Activated CD4-positive, alpha-beta T cell treated with anti-CD3 and anti-CD28 coated beads, Interleukin-2, amount 10 ng/mL, durations not matched to agents 24 days and 14 days (primary cell): Measurements from ENCODE around the gene LRRC25. TPM values are rescaled to one million over a fixed set of nuclear protein-coding genes. Genes with fewer than 3 reads are reported as not detected.
A peak's percentile ranks its signal among the peaks of the same experiment; 100 is the strongest.
"Not testable (repeated sequence)": the region's sequence is repeated elsewhere in the genome, so short reads cannot be mapped to it uniquely, and the experiment has no call there.

Experiments used
- DNase-seq: peaks from one replicate; pipeline ENCODE4 v3.0.0; 2022
- H3K27ac Mint-ChIP-seq: one replicate; pipeline ENCODE4 v1.8.0; 2022; ENCODE audit warnings: mild to moderate bottlenecking, mixed read lengths
- H3K27me3 Mint-ChIP-seq: one replicate; pipeline ENCODE4 v1.8.0; 2022; ENCODE audit warnings: mixed read lengths
- H3K36me3 Mint-ChIP-seq: one replicate; pipeline ENCODE4 v1.8.0; 2022; ENCODE audit warnings: low read depth, mild to moderate bottlenecking, mixed read lengths
- H3K4me1 Mint-ChIP-seq: one replicate; pipeline ENCODE4 v1.8.0; 2021; ENCODE audit warnings: mixed read lengths
- H3K4me3 Mint-ChIP-seq: one replicate; pipeline ENCODE4 v1.8.0; 2022; ENCODE audit warnings: mild to moderate bottlenecking, moderate library complexity, mixed read lengths
- H3K9me3 Mint-ChIP-seq: one replicate; pipeline ENCODE4 v1.8.0; 2021; ENCODE audit warnings: mixed read lengths
- intact Hi-C: fragments of 100-400 bp; cut with micrococcal nuclease; formaldehyde crosslinking; loops from one replicate; pipeline ENCODE4 v1.15.1; 2023
- total RNA-seq: library from RNA; stranded (reverse); gene quantifications from 2 replicates; pipeline ENCODE4 v1.2.3, GENCODE V29; 2022

Gene LRRC25
- total RNA-seq, 1 donor from 2014 or later: not detected

DNA sequence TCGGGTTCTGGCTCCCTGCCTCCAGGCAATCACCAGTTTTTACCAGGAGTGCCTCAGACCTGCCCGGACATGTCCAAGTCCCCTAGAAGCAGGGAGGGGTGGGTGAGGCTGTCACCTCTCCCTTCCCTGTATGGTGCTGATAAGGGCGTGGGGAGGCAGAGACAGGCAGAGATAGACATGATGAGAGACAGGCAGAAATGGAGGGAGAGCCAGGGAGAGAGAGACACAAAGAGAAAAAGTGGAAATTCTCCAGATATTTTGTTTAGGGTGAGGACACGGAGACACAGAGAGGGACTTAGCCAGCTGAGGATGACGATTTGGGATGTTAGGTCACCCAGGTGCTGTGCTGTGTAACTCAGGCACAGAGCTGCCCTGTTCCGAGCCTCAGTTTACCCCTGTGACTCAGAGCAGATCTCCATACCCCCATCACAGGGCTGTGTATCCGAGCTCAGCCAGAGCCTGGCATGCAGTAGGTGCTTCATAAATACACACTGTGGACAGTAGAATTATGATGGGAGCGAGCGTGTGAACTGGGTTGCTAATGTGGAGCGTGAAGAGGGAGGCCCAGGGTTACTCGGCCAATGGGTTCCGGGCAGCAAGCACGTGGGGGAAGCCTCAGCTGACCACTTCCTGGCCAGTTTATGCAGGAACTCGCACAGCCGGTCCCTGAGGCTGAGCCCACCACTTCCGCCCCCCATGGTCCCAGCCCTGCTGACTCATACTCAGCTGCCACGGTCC lies 23.4 kb downstream of the LRRC25 start:
- Mint-ChIP-seq H3K4me1 (peaks cover 12% of the 10 kb centered on the region), H3K4me3 (peak overlapping the region; percentile 31), H3K27me3 (no peaks in the 10 kb centered on the region), H3K36me3 (no peaks in the 10 kb centered on the region), H3K27ac (peak overlapping the region; percentile 74), H3K9me3 (no peaks in the 10 kb centered on the region)
- DNase-seq: peak; percentile 81
- intact Hi-C loops: no loop called here

DNA sequence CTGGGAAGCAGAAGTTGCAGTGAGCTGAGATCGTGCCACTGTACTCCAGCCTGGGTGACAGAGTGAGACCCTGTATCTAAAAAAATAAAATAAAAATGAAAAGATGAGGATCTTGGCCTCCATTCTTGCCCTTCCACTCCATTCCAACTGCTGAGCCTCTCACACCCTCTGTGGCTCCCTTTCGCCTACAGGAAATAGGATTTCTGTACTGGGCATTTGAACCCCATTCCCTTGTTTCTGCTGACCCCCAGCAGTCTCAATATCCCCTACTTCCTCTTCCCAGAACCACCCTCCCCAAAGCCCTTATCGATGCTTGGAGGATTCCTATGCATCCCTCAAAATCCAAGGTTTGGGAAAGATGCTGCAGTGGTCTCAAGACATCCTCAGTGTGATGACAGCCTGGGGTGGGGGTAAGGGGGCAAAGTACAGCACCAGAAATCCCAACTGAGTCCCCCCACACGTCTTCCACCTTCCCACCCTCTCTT lies 24.0 kb downstream of the LRRC25 start:
- Mint-ChIP-seq H3K4me1 (peaks cover 12% of the 10 kb centered on the region), H3K27ac (peak overlapping the region; percentile 74), H3K27me3 (no peaks in the 10 kb centered on the region), H3K36me3 (no peaks in the 10 kb centered on the region), H3K9me3 (no peaks in the 10 kb centered on the region), H3K4me3 (peak overlapping the region; percentile 31)
- intact Hi-C loops: no loop called here
- no peak for DNase-seq

DNA sequence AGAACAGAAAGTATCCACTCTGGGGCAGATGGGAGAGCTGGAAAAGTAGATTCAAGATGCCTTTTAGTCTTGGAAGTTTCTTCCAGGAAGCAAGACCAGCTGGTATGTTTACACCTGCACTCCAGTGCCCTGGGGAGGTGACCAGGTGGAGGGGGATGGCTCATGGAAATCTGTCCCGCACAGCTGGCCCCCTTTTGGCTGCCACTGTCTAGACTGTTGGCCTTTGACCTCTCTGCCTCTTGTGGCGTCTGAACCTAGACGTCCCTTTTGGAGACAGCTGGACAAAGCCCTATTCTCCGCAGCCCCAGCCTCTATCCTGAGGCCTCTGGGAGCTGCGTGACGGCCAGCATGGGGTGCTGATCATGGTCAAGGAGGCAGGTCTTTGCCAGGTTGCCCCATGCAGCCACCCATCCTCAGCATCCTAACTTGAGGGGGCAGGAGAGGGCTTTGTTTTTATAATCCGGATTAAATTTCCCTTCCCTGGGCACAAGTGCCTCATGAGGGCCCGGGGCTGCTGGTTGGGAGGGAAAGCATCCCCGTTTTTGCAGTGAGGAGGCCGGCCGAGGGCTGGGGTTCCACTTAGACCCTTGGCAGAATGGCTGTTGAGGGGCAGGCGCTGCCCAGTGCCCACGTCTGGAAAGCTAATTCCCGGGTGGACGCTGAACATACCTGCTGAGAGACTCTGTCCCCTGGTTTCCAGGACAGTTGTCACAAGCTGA lies 28.8 kb downstream of the LRRC25 start:
- no peak overlapping the region for H3K27ac Mint-ChIP-seq
- DNase-seq: no peak
- H3K4me3 Mint-ChIP-seq: no peak overlapping the region
- H3K27me3 Mint-ChIP-seq: no peaks in the 10 kb centered on the region
- no peaks in the 10 kb centered on the region for H3K9me3 Mint-ChIP-seq
- peaks cover 12% of the 10 kb centered on the region for H3K36me3 Mint-ChIP-seq
- intact Hi-C loops: no loop called here
- H3K4me1 Mint-ChIP-seq: peaks cover 3% of the 10 kb centered on the region

DNA sequence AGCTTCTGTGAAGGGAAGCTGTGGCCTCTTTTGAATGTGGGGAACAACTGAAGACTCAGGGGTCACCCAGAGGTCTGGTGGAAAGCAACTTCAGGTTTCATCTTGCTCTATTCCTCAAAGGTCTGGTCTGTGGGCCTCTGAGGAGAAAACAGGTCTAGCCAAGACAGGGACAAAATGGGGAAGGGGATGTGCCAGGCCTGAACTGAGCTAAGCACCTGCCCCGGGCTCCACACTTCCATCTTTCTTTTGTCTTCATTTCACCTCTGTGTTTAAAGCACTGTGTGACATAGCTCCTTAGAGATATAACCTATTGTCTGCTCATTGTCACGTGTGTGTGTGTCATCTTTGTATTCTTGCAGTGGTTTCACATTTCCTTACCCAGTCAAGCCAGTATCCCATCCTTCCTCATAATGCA lies 31.4 kb downstream of the LRRC25 start:
- DNase-seq: no peak
- Mint-ChIP-seq H3K27ac (no peak overlapping the region), H3K36me3 (peaks cover 21% of the 10 kb centered on the region), H3K27me3 (no peaks in the 10 kb centered on the region), H3K4me3 (no peak overlapping the region), H3K4me1 (no peaks in the 10 kb centered on the region), H3K9me3 (no peaks in the 10 kb centered on the region)
- intact Hi-C loops: no loop called here

DNA sequence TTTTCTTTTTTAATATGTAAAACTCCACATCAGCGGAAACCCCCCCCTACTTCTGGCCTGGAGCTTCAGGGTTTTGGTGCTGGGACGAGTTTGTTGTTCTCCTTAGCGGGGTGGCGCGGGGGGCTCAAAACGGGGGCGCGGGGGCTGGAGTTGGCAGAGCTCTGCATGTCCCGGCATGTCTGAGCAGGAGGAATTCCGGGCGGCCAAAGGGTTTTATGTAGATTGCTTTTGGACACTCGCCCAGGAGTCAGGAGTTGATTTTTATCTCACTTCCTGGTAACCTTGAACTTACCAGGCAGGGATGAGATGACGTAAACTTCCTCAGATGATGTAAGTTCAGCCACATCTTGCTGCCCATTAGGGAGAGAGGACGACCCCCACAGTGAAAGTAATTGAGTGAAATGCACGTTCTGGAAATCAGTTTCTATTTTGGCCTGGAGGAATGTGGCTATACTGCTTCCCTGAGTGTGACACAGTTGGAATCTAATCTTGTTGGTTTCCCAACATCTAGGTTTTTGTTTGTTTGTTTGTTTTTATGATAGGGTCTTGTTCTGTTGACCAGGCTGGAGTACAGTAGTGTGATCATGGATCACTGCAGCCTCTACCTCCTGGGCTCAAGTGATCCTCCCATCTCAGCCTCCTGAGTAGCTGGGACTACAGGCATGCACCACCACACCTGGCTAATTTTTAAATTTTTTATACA lies 32.4 kb downstream of the LRRC25 start:
- Mint-ChIP-seq H3K4me1 (no peaks in the 10 kb centered on the region), H3K9me3 (no peaks in the 10 kb centered on the region), H3K36me3 (peaks cover 21% of the 10 kb centered on the region), H3K27ac (no peak overlapping the region), H3K27me3 (no peaks in the 10 kb centered on the region), H3K4me3 (no peak overlapping the region)
- DNase-seq: no peak
- intact Hi-C loops: no loop called here

DNA sequence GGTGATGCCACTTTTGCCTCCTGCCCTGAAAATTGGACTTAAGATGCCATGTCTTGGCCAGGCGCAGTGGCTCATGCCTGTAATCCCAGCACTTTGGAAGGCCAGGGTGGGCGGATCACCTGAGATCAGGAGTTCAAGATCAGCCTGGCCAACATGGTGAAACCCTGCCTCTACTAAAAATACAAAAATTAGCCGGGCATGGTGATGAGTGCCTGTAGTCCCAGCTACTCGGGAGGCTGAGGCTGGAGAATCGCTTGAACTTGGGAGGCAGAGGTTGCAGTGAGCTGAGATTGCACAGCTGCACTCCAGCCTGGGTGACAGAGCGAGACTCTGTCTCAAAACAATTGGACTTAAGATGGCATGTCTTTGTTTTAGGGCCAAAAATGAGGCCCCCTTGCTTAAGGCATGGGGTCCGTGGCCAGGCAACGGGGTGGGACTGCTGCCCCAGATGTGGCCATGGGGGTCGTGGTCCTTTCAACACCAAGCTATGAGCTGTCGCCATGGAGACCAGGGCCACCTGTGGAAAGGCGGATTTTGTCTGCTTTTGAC lies 33.1 kb downstream of the LRRC25 start:
- intact Hi-C loops, H3K4me1 Mint-ChIP-seq, H3K27ac Mint-ChIP-seq, DNase-seq, H3K9me3 Mint-ChIP-seq, H3K4me3 Mint-ChIP-seq, H3K27me3 Mint-ChIP-seq: not testable (repeated sequence)
- H3K36me3 Mint-ChIP-seq: peaks cover 23% of the 10 kb centered on the region

DNA sequence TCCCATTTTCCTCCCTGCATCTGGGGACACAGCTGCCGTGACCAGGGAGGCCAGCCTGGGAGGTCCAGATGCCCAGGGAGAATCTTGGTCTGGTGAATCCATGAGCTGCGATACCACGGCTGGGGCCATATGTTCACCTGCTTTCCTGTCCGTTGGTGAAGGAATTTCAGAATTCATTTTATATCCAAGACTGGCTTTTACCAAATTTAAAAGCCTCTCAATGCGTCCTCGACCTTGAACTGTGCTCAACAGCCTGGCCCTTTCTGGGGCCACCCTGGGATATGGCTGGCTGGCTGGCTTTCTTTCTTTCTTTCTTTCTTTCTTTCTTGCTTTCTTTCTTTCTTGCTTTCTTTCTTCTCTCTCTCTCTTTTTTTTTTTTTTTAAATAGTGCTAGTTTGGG lies 33.6 kb downstream of the LRRC25 start:
- Mint-ChIP-seq H3K4me1 (no peaks in the 10 kb centered on the region), H3K36me3 (peaks cover 28% of the 10 kb centered on the region), H3K27me3 (no peaks in the 10 kb centered on the region), H3K27ac (no peak overlapping the region), H3K9me3 (no peaks in the 10 kb centered on the region), H3K4me3 (no peak overlapping the region)
- intact Hi-C loops: no loop called here
- DNase-seq: no peak

DNA sequence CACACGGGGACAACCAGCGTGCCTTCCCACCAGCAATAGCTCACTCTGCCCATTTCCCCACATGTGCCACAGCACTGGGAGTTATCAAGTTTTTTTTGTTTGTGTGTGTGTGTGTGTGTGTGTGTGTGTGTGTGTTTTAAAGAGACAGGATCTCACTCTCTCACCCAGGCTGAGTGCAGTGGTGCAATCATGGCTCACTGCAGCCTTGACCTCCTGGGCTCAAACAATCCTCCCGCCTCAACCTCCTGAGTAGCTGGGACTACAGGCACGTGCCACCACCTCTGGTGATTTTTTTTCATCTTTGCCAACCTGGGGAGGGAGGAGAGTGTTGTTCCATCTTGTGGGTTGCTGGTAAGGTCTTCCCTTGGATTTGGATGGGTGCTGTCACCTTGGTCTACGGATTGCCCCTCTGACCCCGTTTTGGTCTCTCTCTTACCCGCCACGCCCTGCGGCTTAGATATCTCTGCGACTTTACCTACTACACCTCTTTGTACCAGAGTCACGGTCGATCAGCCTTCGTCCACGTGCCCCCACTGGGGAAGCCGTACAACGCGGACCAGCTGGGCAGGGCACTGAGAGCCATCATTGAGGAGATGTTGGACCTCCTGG lies 34.4 kb downstream of the LRRC25 start:
- H3K9me3 Mint-ChIP-seq: no peaks in the 10 kb centered on the region
- no peak overlapping the region for H3K4me3 Mint-ChIP-seq
- no peaks in the 10 kb centered on the region for H3K4me1 Mint-ChIP-seq
- intact Hi-C loops: no loop called here
- peaks cover 34% of the 10 kb centered on the region for H3K36me3 Mint-ChIP-seq
- no peaks in the 10 kb centered on the region for H3K27me3 Mint-ChIP-seq
- DNase-seq: no peak
- H3K27ac Mint-ChIP-seq: no peak overlapping the region

DNA sequence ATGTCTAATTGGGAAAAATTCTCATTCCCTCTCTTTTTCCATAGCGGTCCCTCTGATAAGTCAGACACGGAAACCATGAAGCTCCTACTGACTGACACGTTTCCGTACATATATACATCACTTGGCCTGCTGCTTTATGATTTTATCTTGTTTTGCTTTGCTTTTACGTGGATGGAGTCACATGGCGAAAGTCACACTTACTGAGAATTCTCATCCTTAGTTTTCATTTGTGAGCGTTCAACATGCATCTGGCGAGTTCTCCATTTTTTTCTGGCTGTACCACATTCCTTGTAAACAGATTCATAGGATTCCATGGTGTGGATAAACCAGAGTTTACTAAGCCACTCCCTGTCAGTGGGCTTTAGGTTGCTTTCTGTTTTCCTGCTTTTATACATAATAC lies 35.8 kb downstream of the LRRC25 start:
- intact Hi-C loops: no loop called here
- Mint-ChIP-seq H3K27me3 (no peaks in the 10 kb centered on the region), H3K9me3 (no peaks in the 10 kb centered on the region), H3K4me3 (no peak overlapping the region), H3K27ac (no peak overlapping the region), H3K4me1 (no peaks in the 10 kb centered on the region), H3K36me3 (peaks cover 45% of the 10 kb centered on the region)
- DNase-seq: no peak

DNA sequence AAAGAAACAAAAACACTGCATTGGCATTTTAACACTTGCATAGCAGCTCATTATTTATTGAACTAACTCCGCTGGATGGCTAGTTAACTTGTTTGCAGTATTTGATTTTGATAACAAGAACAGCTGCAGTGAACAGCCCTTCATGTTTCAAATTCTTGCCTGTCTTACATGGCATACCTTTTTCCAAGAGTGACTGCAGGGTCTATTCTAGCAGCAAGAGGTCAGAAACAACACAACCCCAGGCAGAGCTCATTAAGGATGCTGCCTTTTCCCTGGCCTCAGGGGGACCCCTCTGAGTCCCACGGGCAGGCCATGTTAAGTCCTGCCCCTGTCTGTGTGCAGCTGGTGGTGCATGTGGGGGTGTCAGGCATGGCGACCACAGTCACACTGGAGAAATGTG lies 40.4 kb downstream of the LRRC25 start:
- Mint-ChIP-seq H3K4me1 (no peaks in the 10 kb centered on the region), H3K27me3 (no peaks in the 10 kb centered on the region), H3K4me3 (no peak overlapping the region), H3K27ac (no peak overlapping the region), H3K9me3 (no peaks in the 10 kb centered on the region), H3K36me3 (peaks cover 33% of the 10 kb centered on the region)
- intact Hi-C loops: no loop called here
- no peak for DNase-seq

DNA sequence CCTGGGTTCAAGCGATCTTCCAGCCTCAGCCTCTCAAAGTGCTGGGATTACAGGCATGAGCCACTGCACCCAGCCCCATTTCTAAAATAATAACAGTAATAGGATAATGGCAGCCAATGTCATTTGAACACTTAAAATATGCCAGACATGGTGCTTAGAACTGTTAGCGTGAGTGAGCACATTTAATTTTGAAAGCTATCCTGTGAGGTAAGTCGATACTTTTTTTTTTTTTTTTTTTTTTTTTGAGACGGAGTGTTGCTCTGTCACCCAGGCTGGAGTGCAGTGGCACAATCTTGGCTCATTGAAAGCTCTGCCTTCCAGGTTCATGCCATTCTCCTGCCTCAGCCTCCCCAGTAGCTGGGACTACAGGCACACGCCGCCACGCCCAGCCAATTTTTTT lies 42.7 kb downstream of the LRRC25 start:
- H3K4me3 Mint-ChIP-seq, intact Hi-C loops, H3K27ac Mint-ChIP-seq, H3K9me3 Mint-ChIP-seq, H3K27me3 Mint-ChIP-seq, DNase-seq, H3K4me1 Mint-ChIP-seq: not testable (repeated sequence)
- H3K36me3 Mint-ChIP-seq: peaks cover 28% of the 10 kb centered on the region

DNA sequence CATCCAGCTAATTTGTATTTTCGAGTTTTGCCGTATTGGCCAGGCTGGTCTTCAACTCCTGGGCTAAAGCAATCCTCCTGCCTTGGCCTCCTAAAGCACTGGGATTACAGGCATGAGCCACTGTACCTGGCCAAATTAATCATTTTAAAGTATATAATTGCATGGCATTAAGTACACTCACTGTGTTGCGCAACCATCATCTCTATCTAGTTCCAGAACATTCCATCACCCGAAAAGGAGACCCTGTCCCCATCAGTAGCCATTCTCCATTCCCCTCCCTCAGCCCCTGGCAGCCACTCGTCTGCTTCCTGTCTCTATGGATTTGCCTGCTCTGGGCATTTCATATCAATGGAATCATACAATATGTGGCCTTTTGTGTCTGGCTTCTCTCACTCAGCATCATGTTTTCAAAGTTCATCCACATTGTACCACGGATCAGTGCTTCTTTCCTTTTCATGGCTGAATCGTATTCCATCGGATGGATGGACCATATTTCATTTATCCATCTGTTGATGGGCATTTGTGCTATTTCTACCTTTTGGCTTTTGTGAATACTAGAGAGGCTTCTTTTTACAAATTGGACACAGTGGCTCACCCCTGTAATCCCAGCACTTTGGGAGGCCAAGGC lies 43.9 kb downstream of the LRRC25 start:
- Mint-ChIP-seq H3K9me3 (no peaks in the 10 kb centered on the region), H3K27ac (no peak overlapping the region), H3K27me3 (no peaks in the 10 kb centered on the region), H3K4me3 (no peak overlapping the region), H3K4me1 (no peaks in the 10 kb centered on the region), H3K36me3 (peaks cover 20% of the 10 kb centered on the region)
- no peak for DNase-seq
- intact Hi-C loops: no loop called here

DNA sequence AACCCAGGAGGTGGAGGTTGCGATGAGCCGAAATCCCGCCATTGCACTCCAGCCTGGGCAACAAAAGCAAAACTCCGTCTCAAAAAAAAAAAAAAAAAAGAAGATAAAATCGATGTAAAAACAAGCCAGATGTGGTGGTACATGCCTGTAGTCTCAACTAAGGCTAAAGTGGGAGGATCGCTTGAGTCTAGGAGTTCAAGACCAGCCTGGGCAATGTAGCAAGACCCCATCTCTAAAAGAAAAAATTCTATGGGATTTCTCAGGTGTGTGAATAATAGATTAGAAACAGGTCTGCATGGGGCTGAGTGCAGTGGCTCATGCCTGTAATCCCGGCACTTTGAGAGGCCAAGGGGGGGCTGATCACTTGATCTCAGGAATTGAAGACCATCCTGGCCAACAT lies 45.9 kb downstream of the LRRC25 start:
- DNase-seq: no peak
- intact Hi-C loops: no loop called here

More for the DNA sequence above, 45.9 kb downstream of the LRRC25 start:
- peaks cover 6% of the 10 kb centered on the region for H3K36me3 Mint-ChIP-seq
- no peaks in the 10 kb centered on the region for H3K27me3 Mint-ChIP-seq
- H3K4me1 Mint-ChIP-seq: no peaks in the 10 kb centered on the region
- no peak overlapping the region for H3K27ac Mint-ChIP-seq
- no peaks in the 10 kb centered on the region for H3K9me3 Mint-ChIP-seq
- no peak overlapping the region for H3K4me3 Mint-ChIP-seq
